GM21526 (cell line): ENCODE results near the gene MRPL48.
A peak's percentile ranks its signal among the peaks of the same experiment; 100 is the strongest.
"Not testable (repeated sequence)": the region's sequence is repeated elsewhere in the genome, so short reads cannot be mapped to it uniquely, and the experiment has no call there.

Experiments
- ATAC-seq: cut with Tn5 transposase; IDR thresholded peaks from one replicate; pipeline ENCODE4 v1.9.1; 2021; ENCODE audit warnings: moderate library complexity; ENCODE audit not compliant: unreplicated experiment, low FRiP score

Gene MRPL48

GRCh38 chr11:73787643-73788558 lies at the start of gene MRPL48:
TSS of gene MRPL48 (plus strand) at chr11:73787874. CDS start at chr11:73787972, 98 bp downstream.
- ATAC-seq, result peak; percentile 86

DNA sequence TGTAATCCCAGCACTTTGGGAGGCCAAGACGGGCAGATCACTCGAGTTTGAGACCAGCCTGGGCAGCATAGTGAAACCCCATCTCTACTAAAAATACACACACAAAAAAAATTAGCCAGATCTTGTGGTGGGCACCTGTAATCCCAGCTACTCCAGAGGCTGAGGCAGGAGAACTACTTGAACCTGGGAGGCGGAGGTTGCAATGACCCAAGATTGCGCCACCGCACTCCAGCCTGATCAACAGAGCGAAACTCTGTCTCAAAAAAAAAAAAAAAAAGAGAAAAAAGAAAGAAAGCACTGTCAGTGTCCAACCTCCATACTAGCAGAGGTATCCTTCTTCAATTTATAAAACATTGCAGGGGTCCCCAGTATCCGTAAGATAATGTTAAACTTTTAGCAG lies 44.6 kb upstream of the MRPL48 start:
- ATAC-seq, result no peak

GRCh38 chr11:73746701-73747100 lies 41.0 kb upstream of the MRPL48 start:
- no peak for ATAC-seq

GRCh38 chr11:73747762-73748161 lies 39.9 kb upstream of the MRPL48 start:
- no peak for ATAC-seq

DNA sequence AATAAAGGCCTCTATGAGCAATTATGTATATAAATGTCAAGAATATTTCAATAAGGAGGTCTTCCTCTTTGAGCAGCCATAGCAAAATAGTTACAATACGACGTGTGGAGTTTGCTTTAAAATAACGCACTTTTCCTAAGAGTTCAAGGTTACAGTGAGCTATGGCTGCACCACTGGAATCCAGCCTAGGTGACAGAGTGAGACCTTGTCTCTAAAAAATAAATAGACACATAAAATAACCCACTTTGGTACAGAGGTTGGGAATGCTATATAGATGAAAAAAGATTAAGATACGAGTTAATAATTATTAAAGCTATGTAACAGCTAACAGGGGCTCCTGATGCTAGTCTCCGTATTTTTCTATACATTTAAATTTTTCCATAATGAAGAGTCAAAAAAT lies 39.4 kb upstream of the MRPL48 start:
- ATAC-seq, result no peak

DNA sequence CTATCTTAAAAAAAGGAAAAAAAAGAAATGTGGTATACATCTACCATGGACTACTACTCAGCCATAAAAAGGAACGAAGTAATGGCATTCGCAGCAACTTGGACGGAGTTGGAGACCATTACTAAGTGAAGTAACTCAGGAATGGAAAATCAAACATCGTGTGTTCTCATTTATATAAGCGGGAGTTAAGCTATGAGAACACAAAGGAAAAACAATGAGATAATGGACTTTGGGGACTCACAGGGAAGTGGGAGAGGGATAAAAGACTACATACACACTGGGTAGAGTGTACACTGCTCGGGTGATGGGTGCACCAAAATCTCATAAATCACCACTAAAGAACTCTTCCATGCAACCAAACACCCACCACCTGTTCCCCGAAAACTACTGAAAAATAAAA lies 38.6 kb upstream of the MRPL48 start:
- ATAC-seq, result no peak

- ATAC-seq, result no peak
Measured at GRCh38 chr11:73750228-73750627, 37.4 kb upstream of the MRPL48 start.

GRCh38 chr11:73750862-73751261 lies 36.8 kb upstream of the MRPL48 start:
- not testable (repeated sequence) for ATAC-seq

DNA sequence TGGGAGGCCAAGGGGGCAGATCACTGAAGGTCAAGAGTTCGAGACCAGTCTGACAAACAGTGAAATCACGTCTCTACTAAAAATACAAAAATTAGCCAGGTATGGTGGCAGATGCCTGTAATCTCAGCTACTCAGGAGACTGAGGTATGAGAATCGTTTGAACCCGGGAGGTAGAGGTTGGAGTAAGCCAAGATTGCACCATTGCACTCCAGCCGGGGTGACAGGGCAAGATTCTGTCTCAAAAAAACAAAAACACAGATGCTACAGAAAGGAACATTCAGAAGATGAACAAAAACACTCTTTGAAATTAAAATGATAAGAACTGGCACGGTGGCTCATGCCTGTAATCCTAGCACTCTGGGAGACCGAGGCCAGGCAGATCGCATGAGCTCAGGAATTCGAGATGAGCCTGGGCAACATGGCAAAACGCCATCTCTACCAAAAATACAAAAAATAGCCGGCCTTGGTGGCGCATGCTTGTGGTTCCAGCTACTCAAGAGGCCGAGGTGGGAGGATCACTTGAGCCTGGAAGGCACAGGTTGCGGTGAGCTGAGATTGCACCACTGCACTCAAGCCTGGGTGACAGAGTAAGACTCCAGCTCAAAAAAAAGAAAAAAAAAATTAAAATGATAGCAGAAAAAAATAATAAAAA lies 35.3 kb upstream of the MRPL48 start:
- ATAC-seq, result no peak

DNA sequence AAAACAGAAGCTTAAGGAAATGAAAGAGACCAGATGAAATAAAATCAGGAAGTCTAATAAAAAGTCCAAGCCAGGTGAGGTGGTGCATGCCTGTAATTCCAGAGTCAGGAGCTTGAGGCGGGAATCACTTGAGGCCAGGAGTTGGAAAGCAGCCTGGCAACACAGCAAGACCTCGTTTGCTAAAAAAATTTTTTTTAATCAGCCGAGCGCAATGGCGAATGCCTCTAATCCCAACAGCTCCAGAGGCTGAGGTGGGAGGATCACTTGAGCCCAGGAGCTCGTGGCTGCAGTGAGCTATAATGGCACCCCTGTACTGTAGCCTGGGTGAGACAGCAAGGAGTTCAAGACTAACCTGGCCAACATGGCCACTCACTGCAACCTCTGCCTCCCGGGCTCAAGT lies 34.8 kb upstream of the MRPL48 start:
- no peak for ATAC-seq

- no peak for ATAC-seq
Measured at GRCh38 chr11:73753938-73754337, 33.7 kb upstream of the MRPL48 start.

GRCh38 chr11:73755670-73756069 lies 32.0 kb upstream of the MRPL48 start:
- no peak for ATAC-seq

GRCh38 chr11:73757598-73757997 lies 30.1 kb upstream of the MRPL48 start:
- no peak for ATAC-seq

DNA sequence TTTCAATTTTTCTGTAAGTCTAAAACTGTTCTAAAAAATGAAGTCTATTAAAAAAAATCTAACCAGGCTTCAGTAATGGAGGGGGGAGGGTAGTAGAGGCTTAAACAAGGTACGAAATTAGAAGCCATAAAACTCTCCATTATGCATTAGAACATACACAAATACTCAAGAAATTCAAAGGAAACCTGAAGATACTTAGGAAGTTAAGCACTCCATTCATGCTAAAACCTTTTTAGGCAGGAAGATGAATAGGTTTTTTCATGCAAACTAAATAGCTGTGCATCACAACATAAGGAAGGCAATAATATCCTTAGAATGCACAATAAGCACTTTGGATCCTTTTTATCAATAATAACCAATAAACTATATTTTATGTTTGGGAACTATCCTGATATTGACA lies 29.2 kb upstream of the MRPL48 start:
- no peak for ATAC-seq

- no peak for ATAC-seq
Measured at GRCh38 chr11:73759610-73760134, 28.0 kb upstream of the MRPL48 start.

GRCh38 chr11:73760135-73760678 lies 27.5 kb upstream of the MRPL48 start:
- ATAC-seq, result peak; percentile 16

DNA sequence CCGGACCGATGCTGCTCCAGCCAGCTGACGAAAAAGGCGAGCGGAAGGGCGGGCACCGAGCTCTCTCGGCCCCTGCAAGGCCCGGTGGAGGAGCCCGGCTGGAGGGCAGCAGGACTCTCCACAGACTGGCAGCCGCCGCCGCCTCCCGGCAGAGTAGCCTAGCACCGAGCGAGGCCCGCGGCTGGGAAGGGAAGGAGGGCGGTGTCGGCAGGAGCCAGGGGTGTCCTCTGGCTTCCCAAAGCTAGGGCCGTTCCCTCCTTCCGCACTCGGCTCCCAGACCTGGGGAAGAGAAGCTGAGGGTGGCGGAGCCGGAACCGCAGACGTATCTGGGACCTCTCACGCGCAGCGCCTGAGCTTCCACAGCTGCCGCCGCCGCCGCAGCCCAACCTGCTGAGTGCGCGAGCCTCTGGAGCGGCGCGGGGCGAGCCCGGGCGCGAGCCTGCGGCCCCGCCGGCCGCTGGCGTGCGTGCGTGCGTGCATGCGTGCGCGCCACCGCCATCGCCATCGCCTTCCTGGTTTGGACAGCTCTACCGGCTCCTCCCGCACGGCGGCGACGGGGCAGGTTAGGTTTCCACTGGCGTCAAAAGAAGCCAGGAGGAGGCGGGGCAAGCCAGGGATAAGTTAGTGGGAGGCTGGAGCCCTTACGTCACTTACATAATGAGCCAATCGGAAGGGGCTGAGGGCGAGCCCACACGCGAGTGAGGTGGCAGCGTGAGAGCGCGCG lies 26.8 kb upstream of the MRPL48 start, which contains the start of gene RAB6A:
TSS of gene RAB6A (minus strand) at position 396 of the 724 bp plus-strand sequence. CDS start 439 bp downstream, outside the sequence.
- peak; percentile 86 for ATAC-seq

GRCh38 chr11:73761403-73761945 lies 26.2 kb upstream of the MRPL48 start:
- ATAC-seq, result no peak

- no peak for ATAC-seq
Measured at GRCh38 chr11:73762732-73763131, 24.9 kb upstream of the MRPL48 start.

GRCh38 chr11:73766763-73767162 lies 20.9 kb upstream of the MRPL48 start:
- ATAC-seq, result no peak
